ENCODE results near the gene ARHGAP24. TPM values are rescaled to one million over a fixed set of nuclear protein-coding genes. Genes with fewer than 3 reads are reported as not detected.

Gene ARHGAP24
- total and polyA plus RNA-seq, 2 donors (not counting 1 experiment from before 2014, with no cell fraction given): 48.4 to 141 TPM

- intact Hi-C loops (cut with micrococcal nuclease): loop anchor here (5.0 kb wide), 1 partner anchor 57 kb away; no protein-coding TSS in a partner anchor
- Mint-ChIP-seq H3K27ac (peak overlapping the region; percentile 50), H3K9me3 (ENCODE audit: insufficient read depth) (no peaks in the 10 kb centered on the region), H3K27me3 (no peaks in the 10 kb centered on the region), H3K4me1 (peaks cover 26% of the 10 kb centered on the region), H3K4me3 (peak overlapping the region; percentile 78)
- H3K4me3 ChIP-seq (ENCODE audit: control extremely low read depth in 1 of 5, extremely low read depth in 1 of 5, insufficient read depth in 1 of 5, low read depth in 2 of 5, low read length in 4 of 5): peak overlapping the region in 3 of 5 experiments; percentile 13 to 31 (median 27)
- H3K27me3 ChIP-seq (replicated peaks in 1 of 4; ENCODE audit: control extremely low read depth in 1 of 4, control insufficient read depth in 3 of 4, insufficient read depth in 4 of 4, low read length in 3 of 4): no peaks in the 10 kb centered on the region
- POLR2A ChIA-PET: no interaction called here
- peak overlapping the region; percentile 35 for H3K9ac ChIP-seq (ENCODE audit: low read length)
- H3K27ac ChIP-seq (ENCODE audit: low read length in 2 of 2): no peak overlapping the region
- 18% methylated on average over 4 of the region's 6 CpGs for WGBS (ENCODE audit: insufficient coverage)
- no peaks in the 10 kb centered on the region for H3K36me3 ChIP-seq (replicated peaks in 1 of 2; ENCODE audit: control extremely low read depth in 1 of 2, control insufficient read depth in 1 of 2, extremely low read depth in 1 of 2, insufficient read depth in 2 of 2, low read length in 1 of 2)
- H3K4me1 ChIP-seq (ENCODE audit: control insufficient read depth in 2 of 2, insufficient read depth in 2 of 2, low read length in 2 of 2): peaks cover 22 to 25% of the 10 kb centered on the region in 2 donors
- H4K20me1 ChIP-seq (ENCODE audit: control insufficient read depth, insufficient read depth, low read length, poor library complexity, severe bottlenecking): no peaks in the 10 kb centered on the region
- H3K9me3 ChIP-seq (ENCODE audit: control extremely low read depth in 1 of 3, control insufficient read depth in 2 of 3, insufficient read depth in 1 of 3, low read length in 2 of 3): no peaks in the 10 kb centered on the region
- peak overlapping the region; percentile 59 for H3K4me2 ChIP-seq (replicated peaks; ENCODE audit: low read depth, low read length, poor library complexity, severe bottlenecking)
- ATAC-seq (ENCODE audit: low read depth) (peak; percentile 73), DNase-seq (peak; percentile 44)
- no peaks in the 10 kb centered on the region for H3K79me2 ChIP-seq (ENCODE audit: control insufficient read depth, insufficient read depth, low read length)
- CTCF ChIA-PET: interaction anchor here (0.9 to 3.5 kb wide), 4 partner anchors 20 to 302 kb away, joined by 3 to 10 read pairs (median 4); no protein-coding TSS in a partner anchor
- TF ChIP-seq EZH2 (IDR thresholded peaks at IDR 0.05; ENCODE audit: borderline replicate concordance, insufficient read depth, low read depth, low read length, poor library complexity, severe bottlenecking) (no peak), CTCF (IDR thresholded peaks at IDR 0.05) (no peak)
- H2AFZ ChIP-seq (ENCODE audit: insufficient read depth, low read depth, low read length, poor library complexity, severe bottlenecking): peak overlapping the region; percentile 67
Observed at GRCh38 chr4:85448906-85449890, 25.8 kb upstream of the ARHGAP24 start.
